Smooth muscle cell (in vitro differentiated cells): Measurements from ENCODE around the gene ATP1A4. TPM values are rescaled to one million over a fixed set of nuclear protein-coding genes. Genes with fewer than 3 reads are reported as not detected.

ENCODE experiments used
- DNase-seq: peaks from one replicate; lab custom pipeline; 2025; ENCODE audit not compliant: unreplicated experiment; lab: John Stamatoyannopoulos, UW
- H2AFZ ChIP-seq: fragments of 200-600 bp; sonication (generic); 2 replicates; pipeline ENCODE4 v1.6.0; 2016; ENCODE audit warnings: antibody characterized with exemption, low read depth, mild to moderate bottlenecking
- H3F3A ChIP-seq: fragments of 200-600 bp; sonication (generic); 2 replicates; pipeline ENCODE4 v1.6.0; 2017; ENCODE audit warnings: antibody characterized with exemption, low read depth
- H3K27ac ChIP-seq: fragments of 200-600 bp; sonication (generic); 2 replicates; pipeline ENCODE4 v1.5.1; 2016; ENCODE audit warnings: low read depth, mild to moderate bottlenecking
- H3K27me3 ChIP-seq: fragments of 200-600 bp; sonication (generic); 2 replicates; pipeline ENCODE4 v1.6.1; 2016; ENCODE audit warnings: low read depth, mild to moderate bottlenecking
- H3K36me3 ChIP-seq: fragments of 200-600 bp; sonication (generic); 2 replicates; pipeline ENCODE4 v1.5.1; 2016; ENCODE audit warnings: low read depth
- H3K4me1 ChIP-seq: fragments of 200-600 bp; sonication (generic); 2 replicates; pipeline ENCODE4 v1.5.1; 2016; ENCODE audit warnings: low read depth
- H3K4me2 ChIP-seq: fragments of 200-600 bp; sonication (generic); 2 replicates; pipeline ENCODE4 v1.6.0; 2016; ENCODE audit warnings: mild to moderate bottlenecking
- H3K4me3 ChIP-seq: fragments of 200-600 bp; sonication (generic); 2 replicates; pipeline ENCODE4 v1.5.1; 2016; ENCODE audit warnings: mild to moderate bottlenecking
- H3K79me2 ChIP-seq: fragments of 200-600 bp; sonication (generic); 2 replicates; pipeline ENCODE4 v1.6.0; 2016; ENCODE audit warnings: low read depth, mild to moderate bottlenecking
- H3K9ac ChIP-seq: fragments of 200-600 bp; sonication (generic); 2 replicates; pipeline ENCODE4 v1.6.0; 2016; ENCODE audit warnings: low read depth
- H3K9me3 ChIP-seq: fragments of 200-600 bp; sonication (generic); replicated peaks from 2 replicates; pipeline ENCODE4 v1.5.1; 2016; ENCODE audit warnings: low read depth
- H4K20me1 ChIP-seq: fragments of 200-600 bp; sonication (generic); 2 replicates; pipeline ENCODE4 v1.6.0; 2016; ENCODE audit warnings: low read depth
- WGBS: methylation state at CpG from one replicate; pipeline ENCODE4 v1.1.7; 2016; ENCODE audit warnings: low lambda C conversion rate; 5-methylcytosine and 5-hydroxymethylcytosine counted together
- polyA plus RNA-seq: library from polyadenylated mRNA; unstranded; fragments of >200 nt; fragmentation: Nextera tagmentation; extraction: Ambion mirVana; gene quantifications from 2 replicates; pipeline ENCODE4 v1.2.1, GENCODE V29; 2016
- total RNA-seq: library from RNA; depleted of rRNA; stranded (reverse); fragments of >200 nt; gene quantifications from 2 replicates; pipeline ENCODE4 v1.2.3, GENCODE V29; 2014
- TF ChIP-seq, protein P1 (sequence below): fragments of 200-600 bp; sonication (generic); IDR thresholded peaks from 2 replicates; pipeline ENCODE4 v1.5.1; 2017; ENCODE audit warnings: borderline replicate concordance, mild to moderate bottlenecking, antibody characterized with exemption; ENCODE audit not compliant: insufficient read depth, poor library complexity, severe bottlenecking

ATP1A4 gene
- total and polyA plus RNA-seq, 2 experiments from 2014 or later, result not detected

DNA sequence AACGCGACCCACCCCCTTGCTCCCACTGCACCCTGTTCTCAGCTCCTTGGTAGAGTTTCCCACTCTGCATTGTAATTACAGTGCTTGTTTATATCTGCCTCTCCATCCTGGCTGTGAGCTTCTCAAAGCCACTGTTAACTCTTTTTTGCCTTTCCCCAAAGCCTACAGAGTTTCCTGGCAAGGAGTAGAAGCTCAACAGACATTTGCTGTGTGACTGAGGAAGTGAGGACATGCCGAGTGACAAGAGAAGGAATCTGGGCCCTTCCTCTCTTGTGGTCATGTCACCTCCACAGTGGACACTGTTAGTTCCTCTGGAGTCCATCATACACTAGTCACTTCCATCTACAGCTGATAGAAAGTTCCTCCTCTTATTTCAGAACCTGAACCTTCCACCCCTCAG lies 46.9 kb upstream of the ATP1A4 start:
- no peaks in the 10 kb centered on the region for H4K20me1 ChIP-seq
- no peak overlapping the region for H2AFZ ChIP-seq
- no peak overlapping the region for H3K27ac ChIP-seq
- no peaks in the 10 kb centered on the region for H3K79me2 ChIP-seq
- TF ChIP-seq, protein P1, sequence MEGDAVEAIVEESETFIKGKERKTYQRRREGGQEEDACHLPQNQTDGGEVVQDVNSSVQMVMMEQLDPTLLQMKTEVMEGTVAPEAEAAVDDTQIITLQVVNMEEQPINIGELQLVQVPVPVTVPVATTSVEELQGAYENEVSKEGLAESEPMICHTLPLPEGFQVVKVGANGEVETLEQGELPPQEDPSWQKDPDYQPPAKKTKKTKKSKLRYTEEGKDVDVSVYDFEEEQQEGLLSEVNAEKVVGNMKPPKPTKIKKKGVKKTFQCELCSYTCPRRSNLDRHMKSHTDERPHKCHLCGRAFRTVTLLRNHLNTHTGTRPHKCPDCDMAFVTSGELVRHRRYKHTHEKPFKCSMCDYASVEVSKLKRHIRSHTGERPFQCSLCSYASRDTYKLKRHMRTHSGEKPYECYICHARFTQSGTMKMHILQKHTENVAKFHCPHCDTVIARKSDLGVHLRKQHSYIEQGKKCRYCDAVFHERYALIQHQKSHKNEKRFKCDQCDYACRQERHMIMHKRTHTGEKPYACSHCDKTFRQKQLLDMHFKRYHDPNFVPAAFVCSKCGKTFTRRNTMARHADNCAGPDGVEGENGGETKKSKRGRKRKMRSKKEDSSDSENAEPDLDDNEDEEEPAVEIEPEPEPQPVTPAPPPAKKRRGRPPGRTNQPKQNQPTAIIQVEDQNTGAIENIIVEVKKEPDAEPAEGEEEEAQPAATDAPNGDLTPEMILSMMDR, result no peak
- H3K4me2 ChIP-seq, result no peak overlapping the region
- 88% methylated on average over 3 of the region's 3 CpGs for whole genome bisulfite sequencing
- H3K36me3 ChIP-seq, result no peaks in the 10 kb centered on the region
- H3K9me3 ChIP-seq, result no peaks in the 10 kb centered on the region
- H3K9ac ChIP-seq, result no peak overlapping the region
- H3K27me3 ChIP-seq, result no peaks in the 10 kb centered on the region
- no peak for DNase-seq
- no peak overlapping the region for H3K4me3 ChIP-seq
- peaks cover 8% of the 10 kb centered on the region for H3F3A ChIP-seq
- peaks cover 16% of the 10 kb centered on the region for H3K4me1 ChIP-seq

DNA sequence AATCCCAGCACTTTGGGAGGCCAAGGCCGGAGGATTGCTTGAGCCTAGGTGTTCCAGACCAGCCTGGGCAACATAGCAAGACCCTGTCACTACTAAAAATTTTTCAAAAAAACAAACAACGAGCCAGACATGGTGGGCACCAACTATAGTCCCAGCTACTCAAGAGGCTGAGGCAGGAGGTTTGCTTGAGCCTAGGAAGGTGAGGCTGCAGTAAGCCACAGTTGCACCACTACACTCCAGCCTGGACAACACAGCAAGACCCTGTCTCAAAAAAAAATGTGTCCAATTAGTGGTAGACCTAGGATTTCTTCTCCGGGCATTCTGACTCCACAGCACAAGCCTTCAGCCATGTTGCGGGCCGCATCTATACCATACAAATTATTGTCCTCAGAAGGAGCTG lies 46.2 kb upstream of the ATP1A4 start:
- DNase-seq, result no peak
- Histone ChIP-seq H3K4me3 (no peak overlapping the region), H4K20me1 (no peaks in the 10 kb centered on the region), H3K4me1 (peaks cover 22% of the 10 kb centered on the region), H3K9ac (no peak overlapping the region), H3F3A (peaks cover 8% of the 10 kb centered on the region), H3K27ac (no peak overlapping the region), H3K4me2 (no peak overlapping the region), H2AFZ (no peak overlapping the region), H3K9me3 (no peaks in the 10 kb centered on the region), H3K27me3 (no peaks in the 10 kb centered on the region), H3K79me2 (no peaks in the 10 kb centered on the region), H3K36me3 (no peaks in the 10 kb centered on the region)
- WGBS, result 81% methylated on average over 5 of the region's 5 CpGs
- TF ChIP-seq, protein P1, result no peak

DNA sequence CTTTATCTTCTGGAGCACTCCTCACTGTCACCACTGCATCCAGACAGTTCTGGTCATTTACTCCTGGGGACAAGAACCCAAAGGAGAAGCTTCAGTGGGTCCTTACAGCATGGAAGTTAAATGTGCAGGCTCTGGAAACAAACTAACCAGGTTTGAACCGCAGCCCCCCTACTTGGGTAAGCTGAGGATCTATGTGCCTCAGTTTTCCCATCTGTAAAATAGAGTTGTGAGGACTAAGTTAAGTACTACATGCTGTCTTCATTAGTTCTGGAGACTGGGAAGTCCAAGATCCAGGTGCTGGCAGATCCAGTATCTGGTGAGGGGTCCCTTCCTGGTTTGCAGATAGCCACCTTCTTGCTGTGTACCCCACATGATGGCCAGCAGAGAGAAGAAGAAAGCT lies 43.9 kb upstream of the ATP1A4 start:
- H3K4me2 ChIP-seq, result no peak overlapping the region
- no peak overlapping the region for H2AFZ ChIP-seq
- peaks cover 26% of the 10 kb centered on the region for H3K4me1 ChIP-seq
- H3K9me3 ChIP-seq, result no peaks in the 10 kb centered on the region
- H3K27ac ChIP-seq, result no peak overlapping the region
- no peak for DNase-seq
- H3K4me3 ChIP-seq, result no peak overlapping the region
- H4K20me1 ChIP-seq, result no peaks in the 10 kb centered on the region
- H3K36me3 ChIP-seq, result no peaks in the 10 kb centered on the region
- TF ChIP-seq, protein P1, result no peak
- no peaks in the 10 kb centered on the region for H3F3A ChIP-seq
- H3K9ac ChIP-seq, result no peak overlapping the region
- WGBS, result 89% methylated on average over 1 of the region's 1 CpG
- no peaks in the 10 kb centered on the region for H3K79me2 ChIP-seq
- no peaks in the 10 kb centered on the region for H3K27me3 ChIP-seq

DNA sequence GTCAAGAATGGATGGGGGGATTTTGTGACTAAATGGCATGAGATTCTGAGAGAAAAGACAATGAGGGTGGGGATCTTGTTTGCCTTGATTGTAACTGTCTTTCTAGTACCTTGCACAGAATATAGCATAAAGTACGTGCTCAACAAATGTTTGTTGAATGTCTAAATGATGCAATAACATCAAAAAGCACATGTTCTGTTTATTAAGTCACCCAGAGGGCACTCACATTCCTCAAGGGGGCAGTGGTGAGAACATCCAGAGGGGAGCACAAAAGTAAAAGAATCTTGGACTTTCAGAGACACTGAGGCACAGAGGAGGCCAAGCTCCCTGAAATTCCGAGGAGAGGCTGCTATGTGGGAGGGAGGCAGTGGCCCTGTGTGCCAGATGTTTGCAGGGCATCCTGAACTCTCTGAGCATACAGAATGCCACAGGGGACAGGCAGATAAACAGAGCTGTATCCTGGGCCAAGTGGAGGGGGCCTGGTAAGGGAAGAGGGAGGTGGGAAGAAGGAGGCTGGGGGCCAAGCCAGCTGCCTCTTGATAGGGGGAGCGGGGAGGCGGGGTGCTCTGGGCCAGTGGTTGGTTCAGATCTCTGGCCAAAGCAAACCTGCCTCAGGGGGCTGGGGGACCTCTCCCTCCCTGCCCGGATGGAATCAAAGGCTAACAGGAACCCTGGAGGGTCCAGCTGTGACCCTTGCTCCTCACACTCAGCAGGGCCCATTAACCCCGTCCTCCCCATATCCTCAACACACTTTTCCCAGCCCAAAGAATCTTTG lies 42.3 kb upstream of the ATP1A4 start:
- Histone ChIP-seq H3K27ac (no peak overlapping the region), H3K4me3 (no peak overlapping the region), H3K9ac (no peak overlapping the region), H3K27me3 (no peaks in the 10 kb centered on the region), H4K20me1 (no peaks in the 10 kb centered on the region), H3K79me2 (no peaks in the 10 kb centered on the region), H3F3A (no peaks in the 10 kb centered on the region), H3K4me1 (peaks cover 30% of the 10 kb centered on the region), H3K9me3 (no peaks in the 10 kb centered on the region), H3K36me3 (no peaks in the 10 kb centered on the region), H3K4me2 (no peak overlapping the region), H2AFZ (no peak overlapping the region)
- TF ChIP-seq, protein P1, result peak; percentile 55
- no peak for DNase-seq
- WGBS, result 69% methylated on average over 5 of the region's 6 CpGs
